ENCODE results near the gene AFAP1L2.

The AFAP1L2 gene

DNA sequence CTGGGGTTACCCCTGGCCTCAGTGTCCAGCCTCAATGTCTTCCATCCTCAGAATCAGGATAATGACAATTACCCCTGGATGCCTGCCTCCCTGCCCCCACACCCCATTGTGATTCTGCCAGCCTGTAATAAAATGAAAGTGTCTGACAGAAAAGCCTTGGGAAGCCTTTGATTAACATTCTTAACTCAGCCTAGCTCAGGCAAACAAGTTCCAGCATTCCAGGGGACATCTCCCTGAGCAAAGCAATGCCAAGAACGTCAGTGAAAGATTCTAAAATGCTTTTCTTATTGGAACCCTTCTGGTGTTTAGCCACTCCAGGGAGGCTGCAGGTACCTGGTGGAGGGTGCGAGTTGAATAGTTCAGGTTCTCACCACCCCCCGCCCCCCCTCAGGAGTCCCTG is 18.7 kb downstream of the AFAP1L2 start:
- Histone ChIP-seq H4K20me1 (ENCODE audit: low read depth, low read length) (no peaks in the 10 kb centered on the region), H3K4me2 (ENCODE audit: low read depth, low read length, poor library complexity, severe bottlenecking) (no peak overlapping the region), H3K36me3 (ENCODE audit: low read length) (no peaks in the 10 kb centered on the region), H3K9me3 (ENCODE audit: insufficient read depth, low read length) (no peaks in the 10 kb centered on the region), H3K9ac (ENCODE audit: low read length) (no peak overlapping the region), H3F3A (ENCODE audit: insufficient read depth) (no peaks in the 10 kb centered on the region), H3K9me2 (replicated peaks; ENCODE audit: insufficient read depth, low read length) (no peaks in the 10 kb centered on the region), H2AFZ (ENCODE audit: low read depth, low read length, severe bottlenecking) (no peak overlapping the region), H3K27ac (ENCODE audit: low read depth, low read length) (no peak overlapping the region), H3K4me3 (ENCODE audit: insufficient read depth, low read length, poor library complexity, severe bottlenecking) (no peak overlapping the region), H3K27me3 (ENCODE audit: low read length) (no peaks in the 10 kb centered on the region), H3K79me2 (ENCODE audit: insufficient read depth, low read length) (no peaks in the 10 kb centered on the region)
- TF ChIP-seq EZH2phosphoT487 (conservative IDR thresholded peaks at IDR 0.05; ENCODE audit: low read length) (no peak), CTCF (IDR thresholded peaks at IDR 0.05; ENCODE audit: insufficient read depth, low read length, poor library complexity, severe bottlenecking) (no peak)

DNA sequence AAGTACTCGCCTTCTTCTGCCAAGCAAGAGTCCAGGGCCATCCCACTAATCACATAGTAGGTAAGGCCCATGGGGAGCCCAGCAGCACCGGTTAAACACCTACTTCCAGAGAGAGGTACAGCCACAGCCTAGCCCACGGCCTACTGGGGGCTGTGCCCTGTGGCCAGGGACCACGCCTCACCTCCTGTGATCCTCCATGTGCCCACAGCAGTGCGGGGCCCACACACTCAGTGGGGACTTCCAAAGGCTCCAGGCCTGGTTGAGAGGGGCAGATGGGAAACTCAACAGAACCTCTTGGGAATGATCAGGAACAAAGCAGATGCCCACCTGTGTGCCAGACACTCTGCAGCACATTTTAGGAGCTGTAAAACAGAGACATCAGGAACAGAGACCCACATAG is 19.7 kb downstream of the AFAP1L2 start:
- H4K20me1 ChIP-seq (ENCODE audit: low read depth, low read length): no peaks in the 10 kb centered on the region
- no peaks in the 10 kb centered on the region for H3K36me3 ChIP-seq (ENCODE audit: low read length)
- H3K4me2 ChIP-seq (ENCODE audit: low read depth, low read length, poor library complexity, severe bottlenecking): no peak overlapping the region
- H3F3A ChIP-seq (ENCODE audit: insufficient read depth): no peaks in the 10 kb centered on the region
- H2AFZ ChIP-seq (ENCODE audit: low read depth, low read length, severe bottlenecking): no peak overlapping the region
- H3K4me3 ChIP-seq (ENCODE audit: insufficient read depth, low read length, poor library complexity, severe bottlenecking): no peak overlapping the region
- H3K9me3 ChIP-seq (ENCODE audit: insufficient read depth, low read length): no peaks in the 10 kb centered on the region
- H3K79me2 ChIP-seq (ENCODE audit: insufficient read depth, low read length): no peaks in the 10 kb centered on the region
- H3K27me3 ChIP-seq (ENCODE audit: low read length): no peaks in the 10 kb centered on the region
- no peaks in the 10 kb centered on the region for H3K9me2 ChIP-seq (replicated peaks; ENCODE audit: insufficient read depth, low read length)
- TF ChIP-seq CTCF (IDR thresholded peaks at IDR 0.05; ENCODE audit: insufficient read depth, low read length, poor library complexity, severe bottlenecking) (no peak), EZH2phosphoT487 (conservative IDR thresholded peaks at IDR 0.05; ENCODE audit: low read length) (no peak)
- no peak overlapping the region for H3K27ac ChIP-seq (ENCODE audit: low read depth, low read length)
- H3K9ac ChIP-seq (ENCODE audit: low read length): no peak overlapping the region

DNA sequence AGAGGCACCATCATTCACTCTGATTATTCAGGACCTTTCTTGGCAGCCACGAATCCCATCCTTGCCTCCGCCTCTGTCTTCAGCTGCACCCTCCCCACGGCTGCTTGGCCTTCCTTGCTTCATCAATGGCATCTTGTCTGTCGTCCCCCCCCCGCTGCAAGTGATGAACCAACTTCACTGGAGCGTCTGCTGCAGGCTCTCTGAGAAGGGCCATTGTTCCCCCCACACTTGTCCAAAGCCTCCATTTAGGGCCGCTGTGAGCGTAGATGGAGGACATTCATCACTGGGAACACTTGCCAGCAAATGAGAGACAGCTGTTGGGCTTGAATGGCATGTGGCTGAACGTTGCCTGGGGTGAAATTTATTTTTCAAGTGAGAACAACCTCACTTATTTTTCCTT is 20.1 kb downstream of the AFAP1L2 start:
- H3K9me3 ChIP-seq (ENCODE audit: insufficient read depth, low read length): no peaks in the 10 kb centered on the region
- TF ChIP-seq EZH2phosphoT487 (conservative IDR thresholded peaks at IDR 0.05; ENCODE audit: low read length): no peak
- no peak for TF ChIP-seq CTCF (IDR thresholded peaks at IDR 0.05; ENCODE audit: insufficient read depth, low read length, poor library complexity, severe bottlenecking)
- no peaks in the 10 kb centered on the region for H3K36me3 ChIP-seq (ENCODE audit: low read length)
- H3K27me3 ChIP-seq (ENCODE audit: low read length): no peaks in the 10 kb centered on the region
- no peak overlapping the region for H2AFZ ChIP-seq (ENCODE audit: low read depth, low read length, severe bottlenecking)
- no peaks in the 10 kb centered on the region for H3K9me2 ChIP-seq (replicated peaks; ENCODE audit: insufficient read depth, low read length)
- H3F3A ChIP-seq (ENCODE audit: insufficient read depth): no peaks in the 10 kb centered on the region
- no peak overlapping the region for H3K4me3 ChIP-seq (ENCODE audit: insufficient read depth, low read length, poor library complexity, severe bottlenecking)
- H3K9ac ChIP-seq (ENCODE audit: low read length): no peak overlapping the region
- no peak overlapping the region for H3K4me2 ChIP-seq (ENCODE audit: low read depth, low read length, poor library complexity, severe bottlenecking)
- no peaks in the 10 kb centered on the region for H4K20me1 ChIP-seq (ENCODE audit: low read depth, low read length)
- H3K27ac ChIP-seq (ENCODE audit: low read depth, low read length): no peak overlapping the region
- H3K79me2 ChIP-seq (ENCODE audit: insufficient read depth, low read length): no peaks in the 10 kb centered on the region

- no peak overlapping the region for H3K4me3 ChIP-seq (ENCODE audit: insufficient read depth, low read length, poor library complexity, severe bottlenecking)
- H4K20me1 ChIP-seq (ENCODE audit: low read depth, low read length): no peaks in the 10 kb centered on the region
- no peaks in the 10 kb centered on the region for H3K27me3 ChIP-seq (ENCODE audit: low read length)
- H3K79me2 ChIP-seq (ENCODE audit: insufficient read depth, low read length): no peaks in the 10 kb centered on the region
- H2AFZ ChIP-seq (ENCODE audit: low read depth, low read length, severe bottlenecking): no peak overlapping the region
- H3K9me2 ChIP-seq (replicated peaks; ENCODE audit: insufficient read depth, low read length): no peaks in the 10 kb centered on the region
- H3K36me3 ChIP-seq (ENCODE audit: low read length): no peaks in the 10 kb centered on the region
- H3F3A ChIP-seq (ENCODE audit: insufficient read depth): no peaks in the 10 kb centered on the region
- no peak overlapping the region for H3K4me2 ChIP-seq (ENCODE audit: low read depth, low read length, poor library complexity, severe bottlenecking)
- no peak overlapping the region for H3K27ac ChIP-seq (ENCODE audit: low read depth, low read length)
- no peaks in the 10 kb centered on the region for H3K9me3 ChIP-seq (ENCODE audit: insufficient read depth, low read length)
- TF ChIP-seq CTCF (IDR thresholded peaks at IDR 0.05; ENCODE audit: insufficient read depth, low read length, poor library complexity, severe bottlenecking): no peak
- no peak for TF ChIP-seq EZH2phosphoT487 (conservative IDR thresholded peaks at IDR 0.05; ENCODE audit: low read length)
- H3K9ac ChIP-seq (ENCODE audit: low read length): no peak overlapping the region
Measured at GRCh38 chr10:114380797-114381196, 23.5 kb downstream of the AFAP1L2 start.

All from SU-DHL-6 (cell line).